GM20000 (cell line): Measurements from ENCODE around the gene NDOR1.

Experiments used
- DNase-seq: peaks from one replicate; pipeline ENCODE4 v3.0.0; 2012; ENCODE audit warnings: low spot score
- TF ChIP-seq, protein P1 (sequence below): IDR thresholded peaks from 2 replicates; pipeline ENCODE4 v1.5.1; 2012; ENCODE audit warnings: mild to moderate bottlenecking, control low read depth; ENCODE audit errors: extremely low read depth, missing control alignments

Gene NDOR1

DNA sequence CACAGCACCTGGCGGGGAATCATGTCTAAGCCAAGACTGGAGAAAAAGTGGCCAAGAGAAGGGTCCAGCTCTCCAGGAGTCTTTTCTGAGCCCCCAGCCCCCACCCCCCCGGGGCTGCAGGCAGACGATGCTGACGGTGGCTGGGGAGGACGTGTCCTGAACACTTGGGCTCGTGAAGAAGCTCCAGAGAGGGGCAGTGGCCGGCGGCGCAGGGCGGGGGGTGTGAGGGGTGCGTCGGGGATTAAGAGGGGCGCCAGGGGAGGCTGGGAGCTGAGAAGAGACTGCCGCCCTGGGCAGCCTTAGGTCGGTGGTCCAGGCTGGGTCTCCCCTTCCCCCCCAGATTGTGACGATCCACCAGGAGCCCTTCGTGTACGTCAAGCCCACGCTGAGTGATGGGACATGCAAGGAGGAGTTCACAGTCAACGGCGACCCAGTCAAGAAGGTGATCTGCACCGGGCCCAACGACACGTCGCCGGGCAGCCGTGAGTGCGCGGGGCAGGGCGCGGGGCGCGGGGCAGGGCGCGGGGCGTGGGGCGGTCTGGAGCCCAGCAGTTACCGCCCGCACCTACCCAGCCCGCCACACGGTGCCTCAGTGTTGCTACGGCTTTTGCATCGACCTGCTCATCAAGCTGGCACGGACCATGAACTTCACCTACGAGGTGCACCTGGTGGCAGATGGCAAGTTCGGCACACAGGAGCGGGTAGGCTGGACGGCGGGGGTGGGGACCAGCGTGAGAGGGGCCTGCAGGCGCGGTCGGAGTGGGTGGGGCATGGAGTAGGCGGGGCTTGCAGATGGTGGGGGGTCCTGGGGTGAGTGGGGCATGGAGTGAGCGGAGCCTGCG is 44.6 kb upstream of the NDOR1 start:
- no peak for DNase-seq
- TF ChIP-seq, protein P1, sequence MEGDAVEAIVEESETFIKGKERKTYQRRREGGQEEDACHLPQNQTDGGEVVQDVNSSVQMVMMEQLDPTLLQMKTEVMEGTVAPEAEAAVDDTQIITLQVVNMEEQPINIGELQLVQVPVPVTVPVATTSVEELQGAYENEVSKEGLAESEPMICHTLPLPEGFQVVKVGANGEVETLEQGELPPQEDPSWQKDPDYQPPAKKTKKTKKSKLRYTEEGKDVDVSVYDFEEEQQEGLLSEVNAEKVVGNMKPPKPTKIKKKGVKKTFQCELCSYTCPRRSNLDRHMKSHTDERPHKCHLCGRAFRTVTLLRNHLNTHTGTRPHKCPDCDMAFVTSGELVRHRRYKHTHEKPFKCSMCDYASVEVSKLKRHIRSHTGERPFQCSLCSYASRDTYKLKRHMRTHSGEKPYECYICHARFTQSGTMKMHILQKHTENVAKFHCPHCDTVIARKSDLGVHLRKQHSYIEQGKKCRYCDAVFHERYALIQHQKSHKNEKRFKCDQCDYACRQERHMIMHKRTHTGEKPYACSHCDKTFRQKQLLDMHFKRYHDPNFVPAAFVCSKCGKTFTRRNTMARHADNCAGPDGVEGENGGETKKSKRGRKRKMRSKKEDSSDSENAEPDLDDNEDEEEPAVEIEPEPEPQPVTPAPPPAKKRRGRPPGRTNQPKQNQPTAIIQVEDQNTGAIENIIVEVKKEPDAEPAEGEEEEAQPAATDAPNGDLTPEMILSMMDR: no peak

DNA sequence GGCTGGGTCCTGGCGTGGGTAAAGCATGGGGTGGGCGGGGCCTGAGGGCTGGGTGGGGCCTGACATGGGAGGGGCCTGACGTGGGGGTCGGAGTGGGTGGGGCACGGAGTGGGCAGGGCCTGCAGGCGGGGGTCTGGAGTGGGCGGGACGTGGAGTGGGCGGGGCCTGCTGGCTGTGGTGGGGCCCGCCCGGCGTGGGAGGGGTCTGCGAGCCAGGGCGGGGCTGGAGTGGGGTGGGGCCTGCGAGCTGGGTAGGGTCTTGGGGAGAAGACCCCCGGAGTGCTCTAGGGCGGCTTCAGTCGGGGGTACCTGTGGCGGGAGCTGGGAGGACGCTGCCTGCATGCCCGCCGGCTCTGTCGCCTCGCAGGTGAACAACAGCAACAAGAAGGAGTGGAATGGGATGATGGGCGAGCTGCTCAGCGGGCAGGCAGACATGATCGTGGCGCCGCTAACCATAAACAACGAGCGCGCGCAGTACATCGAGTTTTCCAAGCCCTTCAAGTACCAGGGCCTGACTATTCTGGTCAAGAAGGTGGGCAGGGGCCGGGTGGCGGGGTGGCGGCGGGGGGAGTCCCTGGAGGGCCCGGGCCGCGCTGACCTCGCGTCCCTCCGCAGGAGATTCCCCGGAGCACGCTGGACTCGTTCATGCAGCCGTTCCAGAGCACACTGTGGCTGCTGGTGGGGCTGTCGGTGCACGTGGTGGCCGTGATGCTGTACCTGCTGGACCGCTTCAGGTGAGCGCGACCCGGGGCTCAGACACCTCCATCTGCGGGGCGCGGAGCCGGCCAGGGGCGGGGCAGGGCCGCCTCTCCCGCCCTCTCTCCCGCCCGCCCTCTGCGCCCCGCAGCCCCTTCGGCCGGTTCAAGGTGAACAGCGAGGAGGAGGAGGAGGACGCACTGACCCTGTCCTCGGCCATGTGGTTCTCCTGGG is 43.7 kb upstream of the NDOR1 start:
- TF ChIP-seq, protein P1: no peak
- no peak for DNase-seq

DNA sequence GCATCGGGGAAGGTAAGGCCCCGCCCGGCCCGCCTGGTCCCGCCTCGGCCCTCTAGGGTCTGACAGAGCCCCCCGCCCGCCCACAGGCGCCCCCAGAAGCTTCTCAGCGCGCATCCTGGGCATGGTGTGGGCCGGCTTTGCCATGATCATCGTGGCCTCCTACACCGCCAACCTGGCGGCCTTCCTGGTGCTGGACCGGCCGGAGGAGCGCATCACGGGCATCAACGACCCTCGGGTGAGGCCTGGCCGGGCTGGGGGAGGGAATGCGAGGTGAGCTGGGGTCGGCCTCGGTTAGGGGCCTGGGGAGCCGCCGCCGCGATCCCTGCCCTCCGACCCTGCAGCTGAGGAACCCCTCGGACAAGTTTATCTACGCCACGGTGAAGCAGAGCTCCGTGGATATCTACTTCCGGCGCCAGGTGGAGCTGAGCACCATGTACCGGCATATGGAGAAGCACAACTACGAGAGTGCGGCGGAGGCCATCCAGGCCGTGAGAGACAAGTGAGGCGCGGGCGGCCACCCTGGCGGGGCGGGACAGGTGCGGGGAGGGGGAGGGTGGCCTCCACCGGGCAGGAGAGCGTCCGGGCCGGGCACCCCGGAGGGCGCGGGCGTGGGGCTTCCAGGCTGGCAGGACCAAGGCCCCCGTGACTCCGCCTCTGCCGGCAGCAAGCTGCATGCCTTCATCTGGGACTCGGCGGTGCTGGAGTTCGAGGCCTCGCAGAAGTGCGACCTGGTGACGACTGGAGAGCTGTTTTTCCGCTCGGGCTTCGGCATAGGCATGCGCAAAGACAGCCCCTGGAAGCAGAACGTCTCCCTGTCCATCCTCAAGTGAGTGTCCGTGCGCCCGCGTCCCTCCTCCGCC is 42.8 kb upstream of the NDOR1 start:
- TF ChIP-seq, protein P1: no peak
- peak; percentile 73 for DNase-seq

DNA sequence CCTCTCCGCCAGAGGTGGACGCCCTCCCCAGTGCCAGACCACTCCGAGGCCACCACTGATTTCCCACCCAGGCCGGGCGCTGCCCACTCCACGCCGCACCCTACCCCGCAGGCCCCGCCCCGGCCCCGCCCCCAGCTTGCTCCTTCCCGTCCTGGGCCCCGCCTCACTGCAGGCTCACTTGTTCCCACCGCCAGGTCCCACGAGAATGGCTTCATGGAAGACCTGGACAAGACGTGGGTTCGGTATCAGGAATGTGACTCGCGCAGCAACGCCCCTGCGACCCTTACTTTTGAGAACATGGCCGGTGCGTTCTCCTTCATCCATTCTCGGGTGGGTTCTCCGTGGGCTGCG is 42.2 kb upstream of the NDOR1 start:
- no peak for DNase-seq
- TF ChIP-seq, protein P1: no peak

DNA sequence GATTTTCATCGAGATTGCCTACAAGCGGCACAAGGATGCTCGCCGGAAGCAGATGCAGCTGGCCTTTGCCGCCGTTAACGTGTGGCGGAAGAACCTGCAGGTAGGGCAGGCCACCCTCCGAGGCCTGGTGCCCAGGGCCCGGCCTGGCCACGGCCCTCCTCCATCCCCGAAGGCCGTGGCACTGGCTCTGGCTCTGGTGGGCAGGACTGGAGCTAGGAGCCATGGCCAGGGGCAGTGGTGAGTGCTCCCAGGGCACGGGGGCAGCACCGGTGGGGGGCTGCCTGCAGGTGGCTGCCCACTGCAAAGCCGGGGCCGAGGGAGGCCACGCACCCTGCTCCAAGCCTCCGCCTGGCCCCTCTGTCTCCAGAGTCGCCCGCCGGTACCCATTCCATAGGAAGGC is 41.7 kb upstream of the NDOR1 start:
- TF ChIP-seq, protein P1: no peak
- no peak for DNase-seq

DNA sequence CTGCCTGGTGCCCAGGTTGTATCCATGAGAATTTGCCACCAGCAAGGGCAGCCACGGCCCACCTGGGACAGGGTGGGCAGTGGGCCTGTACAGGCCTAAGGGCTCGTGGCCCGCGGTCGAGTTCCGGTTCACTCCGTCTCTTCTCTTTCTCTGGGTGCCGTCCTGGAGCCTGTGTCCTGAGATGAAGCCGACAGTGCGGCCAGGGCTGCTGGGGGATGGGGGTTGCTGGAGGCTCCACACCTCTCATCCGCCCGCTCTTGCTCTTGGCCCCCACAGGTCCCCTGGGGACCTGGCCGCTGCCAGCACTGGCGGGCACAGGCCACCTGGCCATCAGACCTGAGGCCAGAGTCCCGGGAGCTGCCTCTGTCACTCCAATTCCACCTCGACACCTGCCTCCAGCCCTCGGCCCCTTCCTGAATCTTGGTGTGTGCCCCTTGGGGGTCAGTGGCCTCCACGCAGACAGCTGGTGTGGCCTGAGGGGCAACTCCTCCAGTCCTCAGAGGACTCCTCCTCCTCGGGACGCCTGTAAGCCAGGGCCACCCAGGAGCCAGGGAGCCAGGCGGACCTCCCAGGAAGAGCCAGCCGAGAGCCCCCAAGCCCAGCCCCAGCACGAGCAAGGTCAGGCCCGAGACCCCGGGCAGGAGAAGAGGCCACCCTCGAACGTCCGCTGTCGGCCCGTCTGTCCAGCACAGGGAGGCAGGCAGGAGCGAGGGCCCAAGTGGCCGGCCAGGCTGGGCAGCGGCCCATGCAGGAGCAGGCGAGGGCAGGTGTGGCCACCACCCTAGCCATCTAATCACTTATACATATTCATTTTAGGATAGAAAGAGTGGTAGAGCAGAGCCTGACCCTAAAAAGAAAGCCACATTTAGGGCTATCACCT is 40.9 kb upstream of the NDOR1 start:
- DNase-seq: no peak
- TF ChIP-seq, protein P1: no peak
